HepG2 (cell line): Measurements from ENCODE around the gene ADGRB2. TPM values are rescaled to one million over a fixed set of nuclear protein-coding genes. Genes with fewer than 3 reads are reported as not detected.
A peak's percentile ranks its signal among the peaks of the same experiment; 100 is the strongest.

Experiments
- KDM3A ChIP-seq: IDR thresholded peaks from 2 replicates; pipeline ENCODE4 v1.6.1; 2018; ENCODE audit warnings: low read depth, missing compliant biosample characterization
- KMT2A ChIP-seq: sonication (generic); formaldehyde crosslinking; IDR thresholded peaks from 2 replicates; pipeline ENCODE4 v1.4.0; 2020; ENCODE audit warnings: missing genetic modification reagents
- NFE2L2 ChIP-seq: fragments of 150-350 bp; IDR thresholded peaks from 2 replicates; pipeline ENCODE4 v1.6.1; 2014; ENCODE audit warnings: low read length
- RFX3 ChIP-seq: IDR thresholded peaks from 2 replicates; pipeline ENCODE4 v1.6.1; 2016; ENCODE audit warnings: missing biosample characterization, missing genetic modification reagents
- TGIF2 ChIP-seq: IDR thresholded peaks from 2 replicates; pipeline ENCODE4 v1.6.1; 2016; ENCODE audit warnings: control low read depth, missing compliant biosample characterization
- U2AF1 ChIP-seq: fragments of 200-400 bp; formaldehyde crosslinking; optimal IDR thresholded peaks from 2 replicates; pipeline ENCODE3; 2017; ENCODE audit warnings: mild to moderate bottlenecking, low read depth, low read length
- ZMAT3 ChIP-seq: sonication (generic); formaldehyde crosslinking; conservative IDR thresholded peaks from 2 replicates; pipeline ENCODE4 v1.7.0; 2021; ENCODE audit warnings: missing genetic modification reagents
- ZNF101 ChIP-seq: sonication (generic); formaldehyde crosslinking; IDR thresholded peaks from 2 replicates; pipeline ENCODE4 v1.4.0; 2020; ENCODE audit warnings: mild to moderate bottlenecking, low read depth, missing genetic modification reagents, borderline replicate concordance
- ZNF124 ChIP-seq: sonication (generic); formaldehyde crosslinking; IDR thresholded peaks from 2 replicates; pipeline ENCODE4 v1.4.0; 2020; ENCODE audit warnings: missing genetic modification reagents
- ZNF33B ChIP-seq: sonication (generic); formaldehyde crosslinking; IDR thresholded peaks from 2 replicates; pipeline ENCODE4 v1.5.1; 2020; ENCODE audit warnings: mild to moderate bottlenecking, missing genetic modification reagents
- ZNF713 ChIP-seq: sonication (generic); formaldehyde crosslinking; IDR thresholded peaks from 2 replicates; pipeline ENCODE4 v1.4.0; 2020; ENCODE audit warnings: mild to moderate bottlenecking, missing genetic modification reagents
- ZNF776 ChIP-seq: sonication (generic); formaldehyde crosslinking; IDR thresholded peaks from 2 replicates; pipeline ENCODE4 v1.4.0; 2020; ENCODE audit warnings: mild to moderate bottlenecking, missing genetic modification reagents
- ZSCAN12 ChIP-seq: sonication (generic); formaldehyde crosslinking; IDR thresholded peaks from 2 replicates; pipeline ENCODE4 v1.9.0; 2021; ENCODE audit warnings: mild to moderate bottlenecking, missing genetic modification reagents
- polyA plus RNA-seq, 8 experiments: library from polyadenylated mRNA; depleted of rRNA in 3 of 8; stranded (reverse) in 7 of 8; unstranded in 1 of 8; fragments of >200 nt; fragmentation: Illumina TruSeq in 4 of 8; extraction: Trizol in 4 of 8; gene quantifications; 2 replicates each; pipeline versions ENCODE4 v1.2.1 to v1.2.3, GENCODE V29; 2011 to 2016; ENCODE audit warnings: low read depth in 4 of 8, missing spikeins in 1 of 8, mixed read lengths in 1 of 8; ENCODE audit not compliant: insufficient read depth in 1 of 8
- total RNA-seq, 5 experiments: library from RNA; depleted of rRNA; stranded (reverse); fragments of >200 nt; fragmentation: Illumina TruSeq; extraction: Trizol; gene quantifications; 2 replicates each; pipeline ENCODE4 v1.2.3, GENCODE V29; 2016; ENCODE audit warnings: low read depth in 1 of 5
- TF ChIP-seq, protein P1 (sequence below): sonication (generic); formaldehyde crosslinking; IDR thresholded peaks from 2 replicates; pipeline ENCODE4 v1.4.0; 2020; ENCODE audit warnings: missing genetic modification reagents
- TF ChIP-seq, protein P2 (sequence below): IDR thresholded peaks from 2 replicates; pipeline ENCODE4 v1.6.1; 2016; ENCODE audit warnings: mild to moderate bottlenecking, missing biosample characterization, missing genetic modification reagents
- TF ChIP-seq, protein P3 (sequence below): sonication (generic); formaldehyde crosslinking; IDR thresholded peaks from 2 replicates; pipeline ENCODE4 v1.9.0; 2022; ENCODE audit warnings: low read depth, missing genetic modification reagents
- TF ChIP-seq, protein P4 (sequence below): sonication (generic); formaldehyde crosslinking; IDR thresholded peaks from 2 replicates; pipeline ENCODE4 v1.8.0; 2022; ENCODE audit warnings: missing genetic modification reagents, mild to moderate bottlenecking, moderate library complexity, borderline replicate concordance
- TF ChIP-seq, protein P5 (sequence below): sonication (generic); formaldehyde crosslinking; IDR thresholded peaks from 2 replicates; pipeline ENCODE4 v1.5.0; 2020; ENCODE audit warnings: mild to moderate bottlenecking, missing genetic modification reagents
- TF ChIP-seq, protein P6 (sequence below): sonication (generic); formaldehyde crosslinking; IDR thresholded peaks from 2 replicates; pipeline ENCODE4 v1.4.0; 2020; ENCODE audit warnings: mild to moderate bottlenecking, missing genetic modification reagents
- TF ChIP-seq, protein P7 (sequence below): sonication (generic); formaldehyde crosslinking; IDR thresholded peaks from 2 replicates; pipeline ENCODE4 v1.4.0; 2020; ENCODE audit warnings: missing genetic modification reagents

ADGRB2 gene
- total and polyA plus RNA-seq, 2 of the 13 experiments (the other 11 are each of a cell fraction or from before 2014, with no cell fraction given) = 0.03 to 0.09 TPM

DNA sequence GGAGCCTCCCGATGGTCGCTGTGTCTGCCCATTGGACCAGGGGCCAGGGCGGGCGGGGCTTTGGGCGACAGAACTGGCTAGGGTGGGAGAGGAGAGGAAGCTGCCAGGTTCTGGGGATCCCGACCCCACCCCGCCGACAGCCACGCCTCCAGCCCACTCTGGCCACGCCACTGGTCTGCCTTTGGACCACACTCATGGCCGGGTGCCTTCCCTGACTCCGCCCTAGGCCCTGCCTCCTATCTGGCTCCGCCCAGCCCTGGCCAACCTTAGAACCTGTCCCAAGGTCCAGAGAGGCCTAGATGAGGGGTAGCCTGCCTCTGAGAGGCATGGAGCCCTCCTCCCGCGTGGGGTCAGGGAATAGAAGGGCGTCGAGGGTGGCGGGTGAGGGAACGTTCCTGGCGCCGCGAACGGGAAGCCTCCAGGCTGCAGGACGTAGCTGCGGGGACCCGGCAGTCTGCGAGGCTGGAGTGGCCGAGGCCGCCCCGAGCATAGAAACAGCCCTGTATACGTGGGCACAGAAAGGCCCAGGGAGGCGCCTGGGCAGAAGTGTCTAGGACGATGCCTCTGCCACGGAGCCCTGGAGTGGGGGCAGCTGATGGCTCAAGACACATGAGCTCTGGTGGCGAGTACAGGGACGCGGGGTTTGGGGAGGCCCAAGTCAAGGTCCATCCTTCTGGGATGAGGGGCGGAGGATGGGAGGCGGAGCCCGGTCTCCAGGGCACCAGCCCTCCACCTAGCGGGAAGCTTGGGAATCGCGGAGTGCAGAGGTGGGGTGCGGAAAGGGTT, 48.9 kb downstream of the ADGRB2 start (continued):
- TF ChIP-seq, protein P1, sequence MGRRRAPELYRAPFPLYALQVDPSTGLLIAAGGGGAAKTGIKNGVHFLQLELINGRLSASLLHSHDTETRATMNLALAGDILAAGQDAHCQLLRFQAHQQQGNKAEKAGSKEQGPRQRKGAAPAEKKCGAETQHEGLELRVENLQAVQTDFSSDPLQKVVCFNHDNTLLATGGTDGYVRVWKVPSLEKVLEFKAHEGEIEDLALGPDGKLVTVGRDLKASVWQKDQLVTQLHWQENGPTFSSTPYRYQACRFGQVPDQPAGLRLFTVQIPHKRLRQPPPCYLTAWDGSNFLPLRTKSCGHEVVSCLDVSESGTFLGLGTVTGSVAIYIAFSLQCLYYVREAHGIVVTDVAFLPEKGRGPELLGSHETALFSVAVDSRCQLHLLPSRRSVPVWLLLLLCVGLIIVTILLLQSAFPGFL (CRISPR knock-in tag) = no peak
- TF ChIP-seq ZNF33B (CRISPR knock-in tag) (peak; percentile 95), RFX3 (CRISPR knock-in tag) (no peak), ZNF124 (peak; percentile 29; the same call in 1 of the 2 replicates), ZNF713 (no peak), ZSCAN12 (no peak), KMT2A (CRISPR knock-in tag) (no peak), KDM3A (CRISPR knock-in tag) (peak; percentile 86; the same call in 1 of the 2 replicates), ZNF101 (CRISPR knock-in tag) (no peak), U2AF1 (no peak), NFE2L2 (no peak), ZNF776 (CRISPR knock-in tag) (0 out of 2 replicates have a peak, but pooled peaks have one; percentile 62), ZMAT3 (CRISPR knock-in tag) (no peak), TGIF2 (CRISPR knock-in tag) (no peak)
- TF ChIP-seq, protein P2, sequence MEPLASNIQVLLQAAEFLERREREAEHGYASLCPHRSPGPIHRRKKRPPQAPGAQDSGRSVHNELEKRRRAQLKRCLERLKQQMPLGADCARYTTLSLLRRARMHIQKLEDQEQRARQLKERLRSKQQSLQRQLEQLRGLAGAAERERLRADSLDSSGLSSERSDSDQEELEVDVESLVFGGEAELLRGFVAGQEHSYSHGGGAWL (CRISPR knock-in tag) = peak; percentile 77; the same call in 1 of the 2 replicates
- TF ChIP-seq, protein P3, sequence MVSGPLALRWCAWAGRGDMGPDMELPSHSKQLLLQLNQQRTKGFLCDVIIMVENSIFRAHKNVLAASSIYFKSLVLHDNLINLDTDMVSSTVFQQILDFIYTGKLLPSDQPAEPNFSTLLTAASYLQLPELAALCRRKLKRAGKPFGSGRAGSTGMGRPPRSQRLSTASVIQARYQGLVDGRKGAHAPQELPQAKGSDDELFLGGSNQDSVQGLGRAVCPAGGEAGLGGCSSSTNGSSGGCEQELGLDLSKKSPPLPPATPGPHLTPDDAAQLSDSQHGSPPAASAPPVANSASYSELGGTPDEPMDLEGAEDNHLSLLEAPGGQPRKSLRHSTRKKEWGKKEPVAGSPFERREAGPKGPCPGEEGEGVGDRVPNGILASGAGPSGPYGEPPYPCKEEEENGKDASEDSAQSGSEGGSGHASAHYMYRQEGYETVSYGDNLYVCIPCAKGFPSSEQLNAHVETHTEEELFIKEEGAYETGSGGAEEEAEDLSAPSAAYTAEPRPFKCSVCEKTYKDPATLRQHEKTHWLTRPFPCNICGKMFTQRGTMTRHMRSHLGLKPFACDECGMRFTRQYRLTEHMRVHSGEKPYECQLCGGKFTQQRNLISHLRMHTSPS = no peak; the same call in 1 of the 2 replicates
- TF ChIP-seq, protein P4, sequence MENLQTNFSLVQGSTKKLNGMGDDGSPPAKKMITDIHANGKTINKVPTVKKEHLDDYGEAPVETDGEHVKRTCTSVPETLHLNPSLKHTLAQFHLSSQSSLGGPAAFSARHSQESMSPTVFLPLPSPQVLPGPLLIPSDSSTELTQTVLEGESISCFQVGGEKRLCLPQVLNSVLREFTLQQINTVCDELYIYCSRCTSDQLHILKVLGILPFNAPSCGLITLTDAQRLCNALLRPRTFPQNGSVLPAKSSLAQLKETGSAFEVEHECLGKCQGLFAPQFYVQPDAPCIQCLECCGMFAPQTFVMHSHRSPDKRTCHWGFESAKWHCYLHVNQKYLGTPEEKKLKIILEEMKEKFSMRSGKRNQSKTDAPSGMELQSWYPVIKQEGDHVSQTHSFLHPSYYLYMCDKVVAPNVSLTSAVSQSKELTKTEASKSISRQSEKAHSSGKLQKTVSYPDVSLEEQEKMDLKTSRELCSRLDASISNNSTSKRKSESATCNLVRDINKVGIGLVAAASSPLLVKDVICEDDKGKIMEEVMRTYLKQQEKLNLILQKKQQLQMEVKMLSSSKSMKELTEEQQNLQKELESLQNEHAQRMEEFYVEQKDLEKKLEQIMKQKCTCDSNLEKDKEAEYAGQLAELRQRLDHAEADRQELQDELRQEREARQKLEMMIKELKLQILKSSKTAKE = no peak
- TF ChIP-seq, protein P5, sequence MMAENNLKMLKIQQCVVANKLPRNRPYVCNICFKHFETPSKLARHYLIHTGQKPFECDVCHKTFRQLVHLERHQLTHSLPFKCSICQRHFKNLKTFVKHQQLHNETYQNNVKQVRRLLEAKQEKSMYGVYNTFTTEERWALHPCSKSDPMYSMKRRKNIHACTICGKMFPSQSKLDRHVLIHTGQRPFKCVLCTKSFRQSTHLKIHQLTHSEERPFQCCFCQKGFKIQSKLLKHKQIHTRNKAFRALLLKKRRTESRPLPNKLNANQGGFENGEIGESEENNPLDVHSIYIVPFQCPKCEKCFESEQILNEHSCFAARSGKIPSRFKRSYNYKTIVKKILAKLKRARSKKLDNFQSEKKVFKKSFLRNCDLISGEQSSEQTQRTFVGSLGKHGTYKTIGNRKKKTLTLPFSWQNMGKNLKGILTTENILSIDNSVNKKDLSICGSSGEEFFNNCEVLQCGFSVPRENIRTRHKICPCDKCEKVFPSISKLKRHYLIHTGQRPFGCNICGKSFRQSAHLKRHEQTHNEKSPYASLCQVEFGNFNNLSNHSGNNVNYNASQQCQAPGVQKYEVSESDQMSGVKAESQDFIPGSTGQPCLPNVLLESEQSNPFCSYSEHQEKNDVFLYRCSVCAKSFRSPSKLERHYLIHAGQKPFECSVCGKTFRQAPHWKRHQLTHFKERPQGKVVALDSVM (CRISPR knock-in tag) = peak; percentile 89
- TF ChIP-seq, protein P6, sequence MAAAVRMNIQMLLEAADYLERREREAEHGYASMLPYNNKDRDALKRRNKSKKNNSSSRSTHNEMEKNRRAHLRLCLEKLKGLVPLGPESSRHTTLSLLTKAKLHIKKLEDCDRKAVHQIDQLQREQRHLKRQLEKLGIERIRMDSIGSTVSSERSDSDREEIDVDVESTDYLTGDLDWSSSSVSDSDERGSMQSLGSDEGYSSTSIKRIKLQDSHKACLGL (CRISPR knock-in tag) = peak; percentile 63; the same call in 1 of the 2 replicates
- TF ChIP-seq, protein P7, sequence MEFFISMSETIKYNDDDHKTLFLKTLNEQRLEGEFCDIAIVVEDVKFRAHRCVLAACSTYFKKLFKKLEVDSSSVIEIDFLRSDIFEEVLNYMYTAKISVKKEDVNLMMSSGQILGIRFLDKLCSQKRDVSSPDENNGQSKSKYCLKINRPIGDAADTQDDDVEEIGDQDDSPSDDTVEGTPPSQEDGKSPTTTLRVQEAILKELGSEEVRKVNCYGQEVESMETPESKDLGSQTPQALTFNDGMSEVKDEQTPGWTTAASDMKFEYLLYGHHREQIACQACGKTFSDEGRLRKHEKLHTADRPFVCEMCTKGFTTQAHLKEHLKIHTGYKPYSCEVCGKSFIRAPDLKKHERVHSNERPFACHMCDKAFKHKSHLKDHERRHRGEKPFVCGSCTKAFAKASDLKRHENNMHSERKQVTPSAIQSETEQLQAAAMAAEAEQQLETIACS (CRISPR knock-in tag) = no peak
